Measurements from ENCODE around the gene STK11. TPM values are rescaled to one million over a fixed set of nuclear protein-coding genes. Genes with fewer than 3 reads are reported as not detected.

STK11 gene
- polyA plus RNA-seq, 2 of the 4 experiments (the other 2 are of a cell fraction): 16.2 to 33.6 TPM

DNA sequence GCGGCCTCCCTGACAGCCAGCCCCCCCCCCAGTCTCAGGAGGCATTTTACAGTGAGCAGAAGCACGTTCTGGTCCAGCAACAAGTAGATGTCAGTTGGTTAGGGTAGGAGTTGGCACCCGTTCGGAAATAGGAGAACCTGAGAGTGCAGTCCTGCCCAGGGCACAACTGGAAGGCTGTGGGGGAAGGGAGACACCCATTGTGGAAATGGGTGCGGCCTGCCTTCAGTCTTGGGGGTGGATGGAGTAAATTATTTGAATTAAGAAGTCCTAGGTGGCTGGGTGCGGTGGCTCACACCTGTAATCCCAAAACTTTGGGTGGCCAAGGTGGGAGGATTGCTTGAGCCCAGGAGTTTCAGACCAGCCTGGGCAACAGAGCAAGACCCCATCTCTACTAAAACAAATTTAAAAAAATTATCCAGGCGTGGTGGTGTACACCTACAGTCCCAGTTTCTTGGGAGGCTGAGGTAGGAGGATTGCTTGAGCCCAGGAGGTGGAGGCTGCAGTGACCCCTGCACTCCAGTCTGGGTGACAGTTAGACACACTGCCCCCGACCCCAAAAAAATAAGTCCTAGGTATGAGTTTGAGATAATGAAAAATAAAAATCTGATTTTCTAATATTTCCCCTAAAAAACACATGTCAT is 64.8 kb downstream of the STK11 start:
- 40% methylated on average over 6 of the region's 8 CpGs for WGBS (ENCODE audit: missing lambda C conversion rate)
- ATAC-seq (no peak), DNase-seq (ENCODE audit: low read depth in 1 of 2, low spot score in 1 of 2) (no peak), FAIRE-seq (no peak)
- H3K4me2 ChIP-seq: peak overlapping the region; percentile 97
- peak overlapping the region; percentile 99 to 100 for H3K27ac ChIP-seq
- peaks cover 62% of the 10 kb centered on the region for H3K4me1 ChIP-seq
- no peaks in the 10 kb centered on the region for H3K9me3 ChIP-seq
- no peak for TF ChIP-seq SMC3 (IDR thresholded peaks at IDR 0.05)
- TF ChIP-seq HDAC2 (IDR thresholded peaks at IDR 0.05): no peak
- TF ChIP-seq USF2 (IDR thresholded peaks at IDR 0.05): no peak
- no peak for TF ChIP-seq ZC3H11A (IDR thresholded peaks at IDR 0.05)
- TF ChIP-seq SREBF2 (IDR thresholded peaks at IDR 0.05): no peak
- TF ChIP-seq ZSCAN20 (CRISPR knock-in tag; IDR thresholded peaks at IDR 0.05): no peak
- TF ChIP-seq JUN (IDR thresholded peaks at IDR 0.05): no peak
- no peak for TF ChIP-seq EHF (CRISPR knock-in tag; IDR thresholded peaks at IDR 0.05)
- TF ChIP-seq RCOR1 (IDR thresholded peaks at IDR 0.05; ENCODE audit: low read depth, low read length): no peak
- no peak for TF ChIP-seq E2F6 (IDR thresholded peaks at IDR 0.05; ENCODE audit: borderline replicate concordance, low read depth)
- no peak for TF ChIP-seq CBX2 (IDR thresholded peaks at IDR 0.05; ENCODE audit: borderline replicate concordance, low read depth)
- no peak for TF ChIP-seq ATOH8 (CRISPR knock-in tag; IDR thresholded peaks at IDR 0.05; ENCODE audit: low read depth)
- TF ChIP-seq BCL3 (IDR thresholded peaks at IDR 0.05): no peak
- no peak for TF ChIP-seq TP53 (CRISPR knock-in tag; IDR thresholded peaks at IDR 0.05)
- TF ChIP-seq, protein P1, sequence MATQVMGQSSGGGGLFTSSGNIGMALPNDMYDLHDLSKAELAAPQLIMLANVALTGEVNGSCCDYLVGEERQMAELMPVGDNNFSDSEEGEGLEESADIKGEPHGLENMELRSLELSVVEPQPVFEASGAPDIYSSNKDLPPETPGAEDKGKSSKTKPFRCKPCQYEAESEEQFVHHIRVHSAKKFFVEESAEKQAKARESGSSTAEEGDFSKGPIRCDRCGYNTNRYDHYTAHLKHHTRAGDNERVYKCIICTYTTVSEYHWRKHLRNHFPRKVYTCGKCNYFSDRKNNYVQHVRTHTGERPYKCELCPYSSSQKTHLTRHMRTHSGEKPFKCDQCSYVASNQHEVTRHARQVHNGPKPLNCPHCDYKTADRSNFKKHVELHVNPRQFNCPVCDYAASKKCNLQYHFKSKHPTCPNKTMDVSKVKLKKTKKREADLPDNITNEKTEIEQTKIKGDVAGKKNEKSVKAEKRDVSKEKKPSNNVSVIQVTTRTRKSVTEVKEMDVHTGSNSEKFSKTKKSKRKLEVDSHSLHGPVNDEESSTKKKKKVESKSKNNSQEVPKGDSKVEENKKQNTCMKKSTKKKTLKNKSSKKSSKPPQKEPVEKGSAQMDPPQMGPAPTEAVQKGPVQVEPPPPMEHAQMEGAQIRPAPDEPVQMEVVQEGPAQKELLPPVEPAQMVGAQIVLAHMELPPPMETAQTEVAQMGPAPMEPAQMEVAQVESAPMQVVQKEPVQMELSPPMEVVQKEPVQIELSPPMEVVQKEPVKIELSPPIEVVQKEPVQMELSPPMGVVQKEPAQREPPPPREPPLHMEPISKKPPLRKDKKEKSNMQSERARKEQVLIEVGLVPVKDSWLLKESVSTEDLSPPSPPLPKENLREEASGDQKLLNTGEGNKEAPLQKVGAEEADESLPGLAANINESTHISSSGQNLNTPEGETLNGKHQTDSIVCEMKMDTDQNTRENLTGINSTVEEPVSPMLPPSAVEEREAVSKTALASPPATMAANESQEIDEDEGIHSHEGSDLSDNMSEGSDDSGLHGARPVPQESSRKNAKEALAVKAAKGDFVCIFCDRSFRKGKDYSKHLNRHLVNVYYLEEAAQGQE (IDR thresholded peaks at IDR 0.05): no peak
- TF ChIP-seq CEBPB (IDR thresholded peaks at IDR 0.05): no peak
- TF ChIP-seq, protein P2, sequence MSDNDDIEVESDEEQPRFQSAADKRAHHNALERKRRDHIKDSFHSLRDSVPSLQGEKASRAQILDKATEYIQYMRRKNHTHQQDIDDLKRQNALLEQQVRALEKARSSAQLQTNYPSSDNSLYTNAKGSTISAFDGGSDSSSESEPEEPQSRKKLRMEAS (IDR thresholded peaks at IDR 0.05): no peak
- no peak for TF ChIP-seq RARB (CRISPR knock-in tag; IDR thresholded peaks at IDR 0.05)
- TF ChIP-seq PHF8 (IDR thresholded peaks at IDR 0.05; ENCODE audit: borderline replicate concordance, low read depth): no peak
- CTCF ChIA-PET: interaction anchor here (18.7 kb wide), 1 partner anchor 27 kb away, joined by 500 read pairs; the partner anchor contains the start of gene ATP5F1D
- POLR2A ChIA-PET: interaction anchor here (1.6 kb wide), 1 partner anchor 16 kb away, joined by 62 read pairs; no protein-coding TSS in a partner anchor
- H3K4me3 ChIP-seq: peak overlapping the region; percentile 81
